ENCODE results near the gene KRTAP4-3.

- TF ChIP-seq CTCF (IDR thresholded peaks at IDR 0.05 in 4 of 5, conservative IDR thresholded peaks at IDR 0.05 in 1 of 5) (no peak), POLR2A (IDR thresholded peaks at IDR 0.05) (no peak)
Observed at GRCh38 chr17:41141361-41141760, 26.7 kb downstream of the KRTAP4-3 start.

Measured in gastrocnemius medialis (tissue), 4 donors.